H7 (cell line): ENCODE measurements around the gene ESRRA. TPM values are rescaled to one million over a fixed set of nuclear protein-coding genes. Genes with fewer than 3 reads are reported as not detected.
A peak's percentile ranks its signal among the peaks of the same experiment; 100 is the strongest.

Experiments used
- DNase-seq: peaks from one replicate; pipeline ENCODE4 v3.0.0; 2012
- H3K27me3 ChIP-seq: 2 replicates; pipeline ENCODE4 v1.6.0; 2011; ENCODE audit warnings: mild to moderate bottlenecking, low read length; ENCODE audit not compliant: control insufficient read depth, insufficient read depth
- H3K36me3 ChIP-seq: replicated peaks from 2 replicates; pipeline ENCODE4 v1.5.1; 2011; ENCODE audit warnings: low read length; ENCODE audit not compliant: control insufficient read depth, insufficient read depth
- H3K4me3 ChIP-seq: 2 replicates; pipeline ENCODE4 v1.5.1; 2011; ENCODE audit warnings: low read depth, mild to moderate bottlenecking, control low read depth, low read length, moderate library complexity; ENCODE audit not compliant: insufficient read depth
- total RNA-seq: library from RNA; depleted of rRNA; stranded (reverse); fragments of >200 nt; shearing (Covaris generic); gene quantifications from 2 replicates; pipeline ENCODE4 v1.2.3, GENCODE V29; 2014; rRNA removed

Gene ESRRA
- total RNA-seq, result 80.5 and 94.8 TPM in 2 replicates

DNA sequence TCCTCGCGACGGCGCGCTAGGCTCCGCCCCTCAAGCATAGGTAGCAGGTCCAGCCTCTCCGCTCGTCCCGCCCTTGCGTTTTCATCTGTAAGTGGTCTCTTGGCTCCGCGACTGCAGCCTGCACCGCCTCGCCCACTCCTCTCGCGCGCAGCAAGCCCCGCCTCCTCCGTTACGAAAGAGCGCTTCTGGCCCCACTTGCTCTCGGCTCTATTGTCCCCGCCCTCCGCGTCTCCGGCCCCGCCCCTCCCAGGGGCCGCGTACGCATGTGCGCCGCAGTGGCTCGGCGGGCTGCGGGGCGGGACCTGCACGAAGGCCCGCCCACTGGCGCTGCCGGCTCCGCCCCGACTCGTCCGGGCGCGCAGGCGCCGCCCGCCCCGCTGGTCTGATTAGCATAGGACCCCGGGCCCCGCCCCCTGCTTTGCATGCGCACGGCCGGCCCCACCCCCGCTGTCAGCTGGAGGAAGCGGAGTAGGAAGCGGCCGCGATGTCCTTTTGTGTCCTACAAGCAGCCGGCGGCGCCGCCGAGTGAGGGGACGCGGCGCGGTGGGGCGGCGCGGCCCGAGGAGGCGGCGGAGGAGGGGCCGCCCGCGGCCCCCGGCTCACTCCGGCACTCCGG lies at the start of gene ESRRA:
Gene ESRRA, plus strand, starts transcription at position 450 of the 616 bp plus-strand sequence. CDS start 1,656 bp downstream, outside the sequence.
- peaks cover 9% of the 10 kb centered on the region for H3K27me3 ChIP-seq
- peak; percentile 100 for DNase-seq
- peaks cover 3% of the 10 kb centered on the region; the same call in 1 of the 2 replicates for H3K36me3 ChIP-seq
- peak within 1 kb of the TSS; percentile 89 for H3K4me3 ChIP-seq

DNA sequence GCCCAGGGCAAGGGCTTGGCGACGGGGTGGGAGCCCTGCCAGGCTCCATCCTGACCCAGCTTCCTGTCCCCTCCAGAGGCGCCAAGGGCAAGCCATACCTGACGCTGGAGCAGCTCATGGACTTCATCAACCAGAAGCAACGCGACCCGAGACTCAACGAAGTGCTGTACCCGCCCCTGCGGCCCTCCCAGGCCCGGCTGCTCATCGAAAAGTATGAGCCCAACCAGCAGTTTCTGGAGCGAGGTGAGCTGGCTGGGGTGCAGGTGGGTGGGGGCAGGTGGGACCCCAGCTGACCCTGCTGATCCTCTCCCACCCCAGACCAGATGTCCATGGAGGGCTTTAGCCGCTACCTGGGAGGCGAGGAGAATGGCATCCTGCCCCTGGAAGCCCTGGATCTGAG lies 49.0 kb upstream of the ESRRA start:
- Histone ChIP-seq H3K27me3 (no peaks in the 10 kb centered on the region), H3K4me3 (no peak overlapping the region), H3K36me3 (peaks cover 23% of the 10 kb centered on the region)
- DNase-seq, result no peak

DNA sequence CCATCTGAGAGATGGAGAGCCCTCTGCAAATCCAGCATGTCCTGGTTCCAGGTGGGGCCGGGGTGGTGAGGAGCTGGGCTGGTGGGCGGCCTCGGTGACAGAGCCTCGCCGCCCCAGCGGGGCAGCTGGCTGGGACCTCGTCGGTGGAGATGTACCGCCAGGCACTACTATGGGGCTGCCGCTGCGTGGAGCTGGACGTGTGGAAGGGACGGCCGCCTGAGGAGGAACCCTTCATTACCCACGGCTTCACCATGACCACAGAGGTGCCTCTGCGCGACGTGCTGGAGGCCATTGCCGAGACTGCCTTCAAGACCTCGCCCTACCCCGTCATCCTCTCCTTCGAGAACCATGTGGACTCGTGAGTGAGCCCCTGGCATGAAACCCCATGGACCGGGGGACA lies 47.0 kb upstream of the ESRRA start:
- Histone ChIP-seq H3K27me3 (no peaks in the 10 kb centered on the region), H3K36me3 (peaks cover 31% of the 10 kb centered on the region), H3K4me3 (no peak overlapping the region)
- DNase-seq, result no peak

DNA sequence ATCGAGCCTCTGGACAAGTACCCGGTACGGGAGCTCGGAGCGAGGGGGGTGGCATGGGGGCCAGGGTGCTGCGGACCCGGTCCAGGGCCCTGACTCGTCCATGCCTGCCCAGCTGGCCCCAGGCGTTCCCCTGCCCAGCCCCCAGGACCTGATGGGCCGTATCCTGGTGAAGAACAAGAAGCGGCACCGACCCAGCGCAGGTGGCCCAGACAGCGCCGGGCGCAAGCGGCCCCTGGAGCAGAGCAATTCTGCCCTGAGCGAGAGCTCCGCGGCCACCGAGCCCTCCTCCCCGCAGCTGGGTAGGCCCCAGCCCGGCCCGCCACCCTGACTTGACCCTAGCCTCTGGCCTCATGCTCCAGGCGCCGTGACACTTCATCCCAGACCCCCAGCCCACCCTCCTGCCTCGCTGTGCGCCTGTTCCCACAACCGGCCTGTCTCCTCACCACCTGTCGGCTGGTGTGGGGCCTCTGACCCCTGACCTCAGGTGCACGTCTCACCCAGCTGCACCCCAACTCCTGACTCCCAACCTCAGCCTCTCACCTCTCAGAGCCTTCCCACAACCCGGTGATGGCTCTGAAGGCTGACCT lies 46.3 kb upstream of the ESRRA start:
- no peak for DNase-seq
- H3K27me3 ChIP-seq, result no peaks in the 10 kb centered on the region
- H3K4me3 ChIP-seq, result no peak overlapping the region
- H3K36me3 ChIP-seq, result peaks cover 32% of the 10 kb centered on the region

DNA sequence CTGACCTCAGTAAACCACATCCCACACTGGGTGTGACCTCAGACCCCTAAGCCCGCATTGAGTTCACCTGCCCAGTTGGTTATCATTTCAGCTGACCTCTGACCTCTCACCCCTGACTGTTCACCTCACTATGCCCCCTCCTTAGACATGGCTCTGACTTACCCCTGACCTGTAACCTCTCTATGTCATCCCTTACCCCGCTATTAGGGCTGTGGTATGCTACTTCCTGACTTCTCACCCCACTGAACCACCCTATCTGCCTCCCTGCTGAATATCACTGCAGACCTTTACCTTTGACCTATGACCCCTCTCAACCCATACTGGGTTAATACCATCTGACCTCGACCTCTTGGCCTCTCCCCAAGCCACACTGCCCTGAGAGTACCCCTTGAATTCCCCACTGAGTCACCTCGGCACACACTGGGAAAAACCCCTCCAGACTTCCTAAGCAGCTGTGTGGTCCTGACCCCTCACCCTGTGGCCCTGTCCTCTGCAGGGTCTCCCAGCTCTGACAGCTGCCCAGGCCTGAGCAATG lies 45.7 kb upstream of the ESRRA start:
- no peak for DNase-seq
- Histone ChIP-seq H3K4me3 (no peak overlapping the region), H3K27me3 (no peaks in the 10 kb centered on the region), H3K36me3 (peaks cover 33% of the 10 kb centered on the region)

DNA sequence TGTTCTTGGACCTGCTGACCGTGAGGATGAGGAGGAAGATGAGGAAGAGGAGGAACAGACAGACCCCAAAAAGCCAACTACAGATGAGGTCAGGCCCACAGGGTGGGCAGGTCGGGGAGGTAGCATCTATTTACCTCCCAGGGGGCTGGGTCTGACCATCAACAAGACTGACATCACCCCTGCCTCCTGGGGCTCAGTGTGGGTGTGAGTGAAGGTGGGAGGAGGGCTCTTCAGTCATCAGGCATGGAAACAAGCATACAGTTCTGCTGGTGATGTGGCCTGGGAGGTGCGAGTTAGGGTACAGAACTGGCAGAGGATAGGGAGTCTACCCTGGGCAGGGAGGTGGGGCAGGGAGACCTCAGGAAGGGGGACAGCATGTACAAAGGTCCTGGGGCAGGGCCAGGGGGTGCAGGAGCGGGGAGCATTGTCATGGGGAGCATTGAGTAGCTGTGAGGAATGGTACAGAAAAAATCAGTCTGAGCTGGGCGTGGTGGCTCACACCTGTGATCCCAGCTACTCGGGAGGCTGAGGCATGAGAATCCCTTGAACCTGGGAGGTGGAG lies 45.1 kb upstream of the ESRRA start:
- peaks cover 35% of the 10 kb centered on the region for H3K36me3 ChIP-seq
- H3K4me3 ChIP-seq, result no peak overlapping the region
- H3K27me3 ChIP-seq, result no peaks in the 10 kb centered on the region
- no peak for DNase-seq

DNA sequence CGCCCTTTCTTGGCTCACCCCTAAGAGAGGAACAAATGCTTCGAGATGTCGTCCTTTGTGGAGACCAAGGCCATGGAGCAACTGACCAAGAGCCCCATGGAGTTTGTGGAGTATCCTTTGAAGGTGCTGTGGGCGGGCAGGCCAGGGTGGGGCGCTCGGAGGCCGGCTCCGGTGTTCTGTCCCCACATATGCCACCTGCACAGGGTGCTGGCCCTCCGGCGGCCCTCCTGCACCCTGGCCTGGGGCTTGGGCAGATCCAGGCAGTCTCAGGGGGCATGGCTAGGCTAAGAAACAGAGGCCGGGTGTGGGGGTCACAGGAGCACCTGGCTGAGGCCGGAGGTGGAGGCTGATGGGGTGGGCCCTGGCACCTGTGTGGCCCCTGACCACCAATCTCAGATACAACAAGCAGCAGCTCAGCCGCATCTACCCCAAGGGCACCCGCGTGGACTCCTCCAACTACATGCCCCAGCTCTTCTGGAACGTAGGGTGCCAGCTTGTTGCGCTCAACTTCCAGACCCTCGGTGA lies 43.7 kb upstream of the ESRRA start:
- H3K4me3 ChIP-seq, result no peak overlapping the region
- no peak for DNase-seq
- no peaks in the 10 kb centered on the region for H3K27me3 ChIP-seq
- H3K36me3 ChIP-seq, result peaks cover 35% of the 10 kb centered on the region

DNA sequence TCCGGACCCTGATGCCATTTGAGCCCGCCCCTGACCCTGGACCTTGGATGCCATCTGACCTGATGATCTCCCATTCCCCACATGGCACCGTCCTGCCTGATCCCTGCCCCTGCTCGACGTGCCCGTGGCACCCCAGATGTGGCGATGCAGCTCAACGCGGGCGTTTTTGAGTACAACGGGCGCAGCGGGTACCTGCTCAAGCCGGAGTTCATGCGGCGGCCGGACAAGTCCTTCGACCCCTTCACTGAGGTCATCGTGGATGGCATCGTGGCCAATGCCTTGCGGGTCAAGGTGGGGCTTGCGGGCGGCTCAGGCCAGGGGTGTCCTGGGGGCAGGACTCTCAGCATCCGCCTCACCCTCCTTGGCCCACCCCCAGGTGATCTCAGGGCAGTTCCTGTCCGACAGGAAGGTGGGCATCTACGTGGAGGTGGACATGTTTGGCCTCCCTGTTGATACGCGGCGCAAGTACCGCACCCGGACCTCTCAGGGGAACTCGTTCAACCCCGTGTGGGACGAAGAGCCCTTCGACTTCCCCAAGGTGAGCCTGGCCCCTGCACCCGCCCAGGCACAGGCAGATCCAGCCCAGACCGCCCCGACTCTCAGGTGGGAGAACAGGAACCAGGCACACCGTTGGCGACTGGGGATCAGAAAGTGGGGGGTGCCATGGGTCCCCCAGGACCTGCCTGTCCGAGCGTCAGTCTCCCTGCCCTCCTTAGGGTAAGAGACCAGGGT lies 42.9 kb upstream of the ESRRA start:
- no peak for DNase-seq
- H3K27me3 ChIP-seq, result no peaks in the 10 kb centered on the region
- peaks cover 34% of the 10 kb centered on the region for H3K36me3 ChIP-seq
- H3K4me3 ChIP-seq, result no peak overlapping the region

DNA sequence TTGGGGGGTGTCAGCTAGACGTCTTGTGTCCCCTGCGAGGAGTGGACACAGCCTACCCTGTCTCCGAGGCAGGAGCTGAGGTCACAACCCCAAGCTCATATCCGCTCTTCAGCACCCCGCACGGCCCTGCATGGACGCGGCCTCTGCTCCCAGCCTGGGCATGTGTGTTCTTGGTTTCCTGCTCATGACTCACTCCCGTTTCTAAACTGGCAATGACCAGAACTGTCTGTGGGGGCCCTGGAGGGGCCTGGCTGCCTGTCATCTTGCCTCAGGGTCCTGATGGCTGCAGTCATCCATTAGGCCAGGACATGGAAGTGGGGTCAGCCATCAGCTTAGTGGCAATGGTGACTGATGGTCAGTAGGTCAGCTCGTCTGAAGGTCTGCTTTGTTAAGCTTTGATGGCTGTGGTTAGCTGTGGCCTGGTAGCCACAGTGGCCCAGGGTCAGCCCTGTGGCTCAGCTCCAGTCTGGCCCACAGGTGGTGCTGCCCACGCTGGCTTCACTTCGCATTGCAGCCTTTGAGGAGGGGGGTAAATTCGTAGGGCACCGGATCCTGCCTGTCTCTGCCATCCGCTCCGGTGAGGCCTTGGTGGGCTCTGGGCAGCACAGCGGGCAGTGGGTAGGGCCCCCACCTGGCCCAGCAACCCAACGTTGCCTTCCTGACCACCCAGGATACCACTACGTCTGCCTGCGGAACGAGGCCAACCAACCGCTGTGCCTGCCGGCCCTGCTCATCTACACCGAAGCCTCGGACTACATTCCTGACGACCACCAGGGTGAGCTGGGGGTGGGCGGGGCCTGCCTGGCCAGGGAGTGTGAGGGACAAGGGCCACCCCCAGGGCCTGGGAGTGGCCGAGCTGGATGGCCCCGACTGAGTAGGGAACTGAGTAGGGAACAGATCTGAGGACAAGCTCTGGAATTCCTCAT lies 42.0 kb upstream of the ESRRA start:
- Histone ChIP-seq H3K36me3 (peaks cover 32% of the 10 kb centered on the region), H3K27me3 (no peaks in the 10 kb centered on the region), H3K4me3 (no peak overlapping the region)
- peak; percentile 80 for DNase-seq

DNA sequence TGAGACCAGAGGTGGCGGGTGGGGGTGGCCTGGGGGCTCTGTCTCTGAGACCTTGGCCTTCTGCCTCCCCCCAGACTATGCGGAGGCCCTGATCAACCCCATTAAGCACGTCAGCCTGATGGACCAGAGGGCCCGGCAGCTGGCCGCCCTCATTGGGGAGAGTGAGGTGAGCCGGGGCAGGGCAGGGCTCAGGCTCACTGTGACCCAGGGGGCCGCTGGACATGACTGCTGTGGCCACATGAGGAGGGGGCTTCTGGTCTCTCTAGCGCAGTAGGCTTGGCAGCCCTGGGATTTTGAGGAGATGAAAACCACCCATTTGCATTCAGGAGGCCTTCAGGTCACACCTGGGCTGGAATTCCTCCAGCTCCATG lies 41.4 kb upstream of the ESRRA start:
- H3K36me3 ChIP-seq, result peaks cover 29% of the 10 kb centered on the region
- no peak for DNase-seq
- H3K4me3 ChIP-seq, result no peak overlapping the region
- no peaks in the 10 kb centered on the region for H3K27me3 ChIP-seq

DNA sequence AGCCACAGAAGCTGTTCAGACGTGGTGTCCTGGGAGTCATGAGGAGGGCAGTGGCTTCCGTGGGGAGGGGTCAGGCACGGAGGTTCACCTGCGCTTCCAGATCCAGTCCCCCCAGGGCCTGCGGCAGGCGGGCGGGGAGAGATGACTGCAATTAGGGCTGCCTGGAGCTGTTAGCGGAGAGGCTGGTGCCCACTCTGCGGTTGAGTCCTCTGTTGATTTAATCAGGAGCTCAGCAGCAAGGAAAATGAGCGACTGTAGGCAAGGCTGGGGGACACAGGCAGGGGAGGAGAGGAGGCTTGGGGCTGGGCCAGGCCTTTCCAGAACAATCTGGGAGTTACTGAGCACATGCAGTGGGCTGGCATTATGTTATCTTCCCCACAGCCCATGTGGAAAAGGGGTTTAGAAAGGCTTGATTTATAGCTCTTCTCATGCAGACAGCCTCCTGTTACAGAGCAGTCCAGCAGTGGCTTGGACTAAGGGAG lies 40.9 kb upstream of the ESRRA start:
- no peak for DNase-seq
- Histone ChIP-seq H3K27me3 (no peaks in the 10 kb centered on the region), H3K4me3 (no peak overlapping the region), H3K36me3 (peaks cover 27% of the 10 kb centered on the region)

DNA sequence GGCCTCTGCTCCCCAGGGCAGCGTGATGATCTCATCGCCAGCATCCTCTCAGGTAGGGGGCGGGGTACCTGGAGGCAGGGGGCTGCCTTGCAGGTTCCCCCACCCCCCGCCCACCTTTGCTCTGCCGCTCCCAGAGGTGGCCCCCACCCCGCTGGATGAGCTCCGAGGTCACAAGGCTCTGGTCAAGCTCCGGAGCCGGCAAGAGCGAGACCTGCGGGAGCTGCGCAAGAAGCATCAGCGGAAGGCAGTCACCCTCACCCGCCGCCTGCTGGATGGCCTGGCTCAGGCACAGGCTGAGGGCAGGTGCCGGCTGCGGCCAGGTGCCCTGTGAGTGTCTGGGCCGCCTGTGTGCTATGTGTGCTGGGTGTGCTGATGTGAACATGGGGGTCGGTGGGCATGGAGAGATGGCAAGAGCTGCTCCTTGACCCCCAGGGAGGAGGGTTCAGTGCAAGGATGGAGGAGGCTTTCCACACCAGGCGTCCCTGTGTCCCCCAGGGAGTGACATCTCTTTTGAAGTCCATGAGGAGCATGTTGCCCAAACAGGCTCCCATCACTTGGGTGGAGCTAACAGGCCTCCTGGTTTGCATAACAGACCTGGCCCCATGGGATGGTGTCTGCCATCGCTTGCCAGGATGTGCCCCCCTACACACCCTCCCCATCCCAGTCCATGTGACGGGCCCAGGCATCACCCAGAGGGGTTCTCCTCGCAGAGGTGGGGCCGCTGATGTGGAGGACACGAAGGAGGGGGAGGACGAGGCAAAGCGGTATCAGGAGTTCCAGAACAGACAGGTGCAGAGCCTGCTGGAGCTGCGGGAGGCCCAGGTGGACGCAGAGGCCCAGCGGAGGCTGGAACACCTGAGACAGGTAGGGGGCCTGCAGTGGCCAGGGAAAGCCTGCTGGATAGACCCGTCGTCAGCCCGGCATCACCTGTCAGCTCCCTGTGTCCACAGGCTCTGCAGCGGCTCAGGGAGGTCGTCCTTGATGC lies 39.9 kb upstream of the ESRRA start:
- no peak for DNase-seq
- Histone ChIP-seq H3K27me3 (no peaks in the 10 kb centered on the region), H3K36me3 (peaks cover 23% of the 10 kb centered on the region), H3K4me3 (no peak overlapping the region)

DNA sequence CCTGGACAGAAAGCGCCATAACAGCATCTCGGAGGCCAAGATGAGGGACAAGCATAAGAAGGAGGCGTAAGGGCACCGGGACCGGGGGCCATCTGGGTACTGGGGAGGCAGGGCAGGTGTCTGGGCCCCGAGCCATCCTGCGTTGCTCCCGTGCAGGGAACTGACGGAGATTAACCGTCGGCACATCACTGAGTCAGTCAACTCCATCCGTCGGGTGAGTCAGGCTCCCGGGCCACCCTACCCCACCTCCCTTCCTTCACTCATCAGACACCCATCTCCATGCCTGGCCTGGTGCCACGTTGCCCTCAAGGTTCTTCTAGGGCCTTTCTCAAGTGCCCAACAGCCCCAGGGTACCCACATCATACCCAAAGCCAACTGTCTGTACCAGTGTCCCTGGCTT lies 39.0 kb upstream of the ESRRA start:
- Histone ChIP-seq H3K4me3 (no peak overlapping the region), H3K36me3 (peaks cover 21% of the 10 kb centered on the region), H3K27me3 (no peaks in the 10 kb centered on the region)
- DNase-seq, result no peak
